Measurements from ENCODE around the gene UIMC1.
A peak's percentile ranks its signal among the peaks of the same experiment; 100 is the strongest.
"Not testable (repeated sequence)": the region's sequence is repeated elsewhere in the genome, so short reads cannot be mapped to it uniquely, and the experiment has no call there.

Gene UIMC1

DNA sequence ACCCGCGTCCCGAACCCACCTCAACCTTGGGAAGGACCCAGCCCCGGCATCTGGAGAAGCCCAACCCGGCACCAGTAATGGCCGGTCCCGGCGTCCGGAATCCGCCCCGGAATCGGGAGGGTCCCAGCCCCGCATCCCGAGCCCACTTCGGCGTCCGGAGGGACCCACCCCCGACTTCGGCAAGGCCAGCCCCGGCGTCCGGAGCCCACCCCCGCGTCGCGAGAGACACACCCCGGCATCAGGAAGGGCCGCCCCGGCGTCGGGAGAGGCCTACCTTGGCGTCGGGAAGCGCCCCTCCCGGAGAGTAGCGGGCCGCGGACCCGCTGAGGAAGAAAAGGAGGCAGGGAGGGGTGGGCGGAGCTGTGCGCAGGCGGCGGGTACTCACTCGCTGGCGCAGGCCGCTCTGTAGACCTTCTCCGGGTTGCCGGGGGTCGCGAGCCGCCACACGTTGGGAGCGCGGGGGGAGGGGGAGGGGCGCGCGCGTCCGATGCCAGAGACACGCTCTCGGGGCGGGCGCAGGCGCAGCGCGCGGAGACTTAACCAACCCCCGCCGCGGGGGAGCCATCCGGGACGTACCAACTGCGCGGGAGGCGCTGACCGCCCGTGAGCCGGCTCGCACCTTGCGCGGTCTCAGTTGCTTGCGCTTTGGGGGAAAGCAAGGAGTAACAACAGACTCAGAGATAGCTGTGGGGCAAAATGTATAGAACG lies at the start of gene UIMC1:
Gene UIMC1 (minus strand): TSS at position 515 of the 708 bp plus-strand sequence. CDS start 24,164 bp downstream, outside the sequence.
- peak; percentile 78 for DNase-seq

DNA sequence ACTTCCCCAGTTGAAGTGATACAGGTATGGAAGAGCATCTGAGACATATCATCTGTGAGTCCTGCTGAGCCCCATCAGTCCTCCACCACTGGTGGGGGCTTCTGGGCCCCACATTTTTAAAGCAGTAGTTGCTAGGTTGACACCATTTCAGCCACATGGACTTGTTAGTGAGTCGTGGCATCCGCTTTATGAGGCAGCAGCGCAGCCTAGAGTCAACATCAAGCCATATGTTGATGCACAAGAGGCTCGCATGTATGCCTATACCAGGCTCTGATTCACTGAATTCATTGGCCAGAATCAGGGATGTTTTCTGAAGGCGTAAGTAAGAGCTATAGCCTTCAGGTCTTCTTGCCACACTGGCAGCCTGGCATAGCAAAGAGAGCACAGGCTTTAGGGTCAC lies 42.7 kb upstream of the UIMC1 start:
- no peak for DNase-seq

DNA sequence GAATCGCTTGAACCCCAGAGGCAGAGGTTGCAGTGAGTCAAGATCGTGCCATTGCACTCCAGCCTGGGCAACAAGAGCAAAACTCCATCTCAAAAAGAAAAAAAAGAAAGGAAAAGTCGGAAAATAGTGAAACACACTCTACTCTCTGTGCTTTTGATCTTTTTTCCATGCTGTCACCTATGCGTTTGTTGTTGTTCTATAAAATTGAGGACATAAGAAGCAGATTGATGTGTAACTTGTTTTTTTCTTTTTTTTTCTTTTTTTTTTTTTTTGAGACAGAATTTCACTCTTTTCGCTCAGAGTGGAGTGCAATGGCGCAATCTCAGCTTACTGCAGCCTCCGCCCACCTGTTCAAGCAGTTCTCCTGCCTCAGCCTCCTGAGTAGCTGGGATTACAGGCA lies 42.0 kb upstream of the UIMC1 start:
- DNase-seq: not testable (repeated sequence)

DNA sequence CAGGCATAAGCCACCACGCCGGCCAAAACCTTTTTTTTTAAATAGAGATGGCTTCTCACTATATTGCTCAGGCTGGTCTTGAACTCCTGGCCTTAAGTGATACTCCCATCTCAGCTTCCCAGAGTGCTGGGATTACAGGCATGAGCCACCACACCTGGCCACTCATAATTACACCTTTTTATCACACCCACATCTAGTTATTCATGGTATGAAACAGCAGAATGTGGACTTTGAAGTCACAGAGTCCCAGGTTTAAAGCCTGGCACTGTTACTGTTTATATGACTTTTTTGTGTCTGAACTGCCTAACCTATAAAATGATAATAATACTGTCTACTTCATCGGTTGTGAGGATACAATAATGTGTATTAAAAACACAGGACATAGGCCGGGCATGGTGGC lies 39.1 kb upstream of the UIMC1 start:
- DNase-seq: no peak

DNA sequence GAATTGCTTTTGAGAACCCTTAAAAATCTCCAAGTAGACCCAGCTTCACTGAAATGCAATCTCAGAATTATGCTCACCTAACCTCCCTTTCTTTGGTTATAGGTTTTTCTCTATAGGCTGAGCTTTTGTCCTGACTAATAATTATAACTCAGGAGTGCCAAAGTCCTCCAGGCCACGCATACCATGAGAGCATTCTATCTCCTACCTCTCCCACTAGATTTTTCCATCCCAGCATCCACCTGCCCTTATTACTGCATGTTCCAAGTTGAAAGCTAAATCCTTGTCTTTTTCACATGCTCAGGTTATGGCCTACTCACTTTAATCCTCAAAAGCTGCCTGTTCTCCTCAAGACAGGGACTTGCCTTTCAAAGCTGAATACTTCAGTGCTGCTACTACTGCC lies 38.1 kb upstream of the UIMC1 start:
- DNase-seq: no peak

DNA sequence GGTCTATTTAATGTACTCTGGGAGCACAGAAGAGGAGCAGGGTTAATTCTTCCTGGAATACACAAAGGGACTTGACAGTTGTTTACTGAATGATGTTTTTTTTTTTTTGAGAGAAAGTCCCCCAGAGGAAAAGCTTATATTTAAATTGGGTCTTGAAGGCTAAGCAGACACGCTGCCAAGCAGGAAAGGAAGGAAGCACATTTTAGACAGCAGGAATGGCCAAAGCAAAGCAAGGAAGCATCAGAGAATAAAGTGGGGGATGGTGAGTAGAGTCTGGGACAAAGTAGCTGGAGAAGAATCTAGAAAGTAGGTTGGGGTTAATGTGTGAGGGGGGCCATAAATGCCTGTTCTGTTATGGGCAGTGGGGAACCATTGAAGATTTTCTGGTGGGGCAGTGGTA lies 37.4 kb upstream of the UIMC1 start:
- DNase-seq: no peak

DNA sequence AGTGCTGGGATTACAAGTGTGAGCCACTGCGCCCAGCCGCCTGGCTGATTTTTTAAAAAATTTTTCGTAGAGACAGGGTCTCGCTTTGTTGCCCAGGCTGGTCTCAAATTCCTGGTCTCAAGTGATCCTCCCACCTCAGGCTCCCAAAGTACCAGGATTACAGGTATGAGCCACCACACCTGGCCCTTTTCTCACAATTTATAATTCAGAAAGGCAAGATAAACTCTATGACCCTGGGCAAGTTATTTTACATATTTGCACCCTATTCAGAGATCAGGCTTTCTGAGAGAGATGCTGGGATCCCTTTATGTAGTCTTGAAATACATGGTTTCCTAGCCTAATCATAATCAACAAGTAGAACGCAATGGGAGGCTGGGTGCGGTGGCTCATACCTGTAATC lies 36.5 kb upstream of the UIMC1 start:
- no peak for DNase-seq

DNA sequence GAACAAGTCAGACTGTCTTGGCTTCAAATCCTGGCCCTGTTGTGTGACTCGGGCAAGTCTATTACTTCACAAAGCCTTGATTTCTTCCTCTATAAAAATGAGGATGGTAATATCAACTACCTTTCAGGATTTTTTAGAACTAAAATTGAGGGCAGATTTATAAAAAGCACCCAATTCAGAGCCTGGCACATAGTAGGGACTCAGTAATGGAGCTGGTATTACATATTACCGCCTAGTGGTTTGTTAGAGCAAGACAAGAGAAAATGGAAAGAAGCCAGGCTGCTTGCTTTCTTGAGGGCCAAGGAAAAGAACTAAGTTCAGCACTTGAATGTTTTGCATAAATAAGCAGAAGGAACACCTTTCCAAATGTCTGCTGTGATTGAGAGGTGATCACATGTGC lies 35.4 kb upstream of the UIMC1 start:
- no peak for DNase-seq

DNA sequence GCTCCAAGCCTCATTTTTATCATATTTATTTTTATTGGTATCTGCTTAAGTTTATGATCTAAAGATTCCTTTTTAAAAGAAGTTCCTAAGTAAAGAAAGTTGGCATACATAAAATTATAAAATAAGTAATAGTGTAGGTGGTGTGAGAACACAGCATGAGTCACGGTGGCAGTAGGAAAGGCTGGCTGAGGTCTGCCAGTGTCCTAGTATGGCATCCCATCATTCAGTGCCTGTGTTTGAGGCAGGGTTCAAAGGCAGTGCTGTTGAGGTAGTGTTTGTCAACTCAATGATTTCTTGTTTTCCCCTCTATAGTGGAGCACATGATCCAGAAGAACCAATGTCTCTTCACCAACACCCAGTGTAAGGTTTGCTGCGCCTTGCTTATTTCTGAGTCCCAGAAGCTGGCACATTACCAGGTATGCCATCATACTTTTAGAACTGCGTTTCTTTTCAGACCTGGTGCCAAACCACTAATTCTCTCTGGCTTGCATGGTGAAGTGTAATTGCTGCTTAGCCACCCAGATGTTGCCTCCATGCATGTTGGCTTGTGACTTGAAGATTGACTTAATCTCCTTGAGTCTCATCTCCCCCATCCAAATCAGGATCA lies 34.3 kb upstream of the UIMC1 start:
- no peak for DNase-seq

DNA sequence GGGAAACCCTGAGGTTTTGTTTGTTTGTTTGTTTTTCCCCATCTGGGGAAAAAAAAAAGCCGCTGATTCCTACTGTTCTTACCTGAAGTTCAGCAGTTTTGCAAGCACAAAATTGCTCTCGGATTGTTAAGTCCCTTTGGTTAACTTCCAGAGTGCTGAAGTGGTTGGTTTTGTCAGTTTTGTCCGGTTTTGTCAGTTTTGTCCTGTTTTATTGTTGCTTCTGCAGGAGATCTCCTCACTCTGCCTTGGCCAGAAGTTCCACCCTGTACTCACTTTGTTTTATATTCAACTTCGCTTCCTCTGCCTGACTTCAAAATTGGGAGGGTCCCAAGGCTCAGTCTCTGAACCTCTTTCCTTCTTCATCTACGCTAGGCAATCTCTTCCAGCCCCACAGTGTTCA lies 30.3 kb upstream of the UIMC1 start:
- no peak for DNase-seq

DNA sequence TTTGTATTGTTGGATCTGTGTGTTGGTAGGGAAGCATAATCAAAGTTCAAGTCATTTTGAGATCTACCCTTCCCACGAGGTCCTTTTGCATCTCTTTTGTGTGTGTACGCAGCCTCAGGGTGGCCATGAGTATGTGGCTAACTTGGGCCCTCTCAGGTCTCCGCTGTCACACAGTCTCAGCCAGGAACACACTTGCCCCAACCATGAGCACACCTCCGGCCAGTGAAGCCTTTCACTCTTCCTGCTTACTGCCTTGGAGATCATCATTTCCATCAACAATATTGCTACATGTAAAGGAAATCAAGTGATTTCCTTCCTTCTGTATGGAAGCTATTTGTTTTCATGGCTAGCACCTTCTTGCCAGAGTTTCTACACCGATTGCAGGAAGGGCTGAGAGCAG lies 29.9 kb upstream of the UIMC1 start:
- DNase-seq: no peak

DNA sequence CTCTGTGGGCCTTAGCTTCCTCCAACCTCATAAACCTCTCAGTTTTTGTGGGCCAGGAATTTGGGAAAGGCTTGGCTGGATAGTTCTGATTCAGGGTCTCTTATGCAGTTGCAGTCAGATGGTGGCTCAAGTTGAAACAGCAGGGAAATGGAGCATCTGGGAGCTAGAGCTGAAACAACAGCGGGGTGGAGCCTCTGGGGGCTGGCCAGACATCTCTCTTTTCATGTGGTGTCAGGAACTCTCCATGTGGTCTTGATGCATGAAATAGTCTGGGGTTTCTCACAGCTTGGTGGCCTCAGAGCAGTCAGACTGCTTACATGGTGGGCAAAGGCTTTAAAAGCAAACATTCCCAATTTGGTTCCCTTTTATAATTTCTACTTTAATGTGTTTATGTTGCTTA lies 29.4 kb upstream of the UIMC1 start:
- DNase-seq: no peak

DNA sequence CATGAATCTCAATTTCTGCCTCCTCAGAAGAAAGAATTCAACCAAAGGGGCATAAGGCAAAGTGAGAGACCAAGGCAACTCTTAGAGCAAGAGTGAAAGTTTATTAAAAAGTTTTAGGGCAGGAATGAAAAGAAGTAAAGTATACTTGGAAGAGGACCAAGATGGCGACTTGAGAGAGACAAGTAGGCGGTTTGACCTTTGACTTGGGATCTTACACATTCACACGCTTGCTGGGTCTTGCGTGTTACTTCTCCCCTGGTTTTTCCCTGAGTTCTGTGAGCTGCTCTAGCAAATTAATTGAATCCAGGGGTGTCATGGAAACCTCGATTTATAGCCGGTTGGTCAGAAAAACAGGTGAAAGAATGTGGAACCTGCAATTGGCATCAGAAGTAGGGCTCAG lies 22.9 kb upstream of the UIMC1 start:
- DNase-seq: no peak

DNA sequence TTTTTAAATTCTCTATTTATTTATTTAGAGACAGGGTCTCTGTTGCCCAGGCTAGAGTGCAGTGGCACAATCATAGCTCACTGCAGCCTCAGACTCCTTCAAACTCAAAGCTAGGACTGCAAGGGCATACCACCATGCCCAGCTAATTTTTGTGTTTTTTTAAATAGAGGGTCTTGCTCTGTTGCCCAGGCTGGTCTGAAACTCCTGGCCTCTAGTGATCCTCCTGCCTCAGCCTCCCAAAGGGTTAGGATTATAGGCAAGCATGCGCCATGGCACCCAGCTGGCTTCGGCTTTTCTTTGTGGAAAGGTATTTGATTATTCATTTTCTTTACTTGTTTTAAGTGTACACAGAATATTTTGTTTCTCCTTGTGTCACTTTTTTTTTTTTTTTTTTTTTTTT lies 21.1 kb upstream of the UIMC1 start:
- no peak for DNase-seq

DNA sequence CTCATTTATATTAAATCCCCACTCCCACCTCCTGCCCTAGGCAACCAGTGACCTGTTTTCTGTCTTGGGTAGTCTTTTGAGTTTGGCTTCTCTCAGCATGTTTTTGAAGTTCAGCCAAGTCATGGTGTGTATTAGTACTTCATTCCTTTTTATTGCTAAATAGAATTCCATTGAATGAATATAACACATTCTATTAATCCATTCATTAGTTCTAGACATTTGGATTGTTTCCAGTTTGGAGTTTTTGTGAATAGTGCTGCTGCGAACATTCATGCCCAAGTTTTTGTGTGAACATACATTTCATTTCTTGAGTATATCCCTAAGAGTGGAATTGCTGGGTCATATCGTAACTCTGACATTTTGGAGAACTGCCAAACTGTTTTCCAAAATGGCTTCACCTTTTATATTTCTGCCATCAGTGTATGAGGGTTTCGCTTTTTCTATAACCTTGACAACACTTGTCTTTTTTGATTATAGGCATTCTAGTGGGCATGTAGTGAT lies 18.6 kb upstream of the UIMC1 start:
- DNase-seq: no peak

DNA sequence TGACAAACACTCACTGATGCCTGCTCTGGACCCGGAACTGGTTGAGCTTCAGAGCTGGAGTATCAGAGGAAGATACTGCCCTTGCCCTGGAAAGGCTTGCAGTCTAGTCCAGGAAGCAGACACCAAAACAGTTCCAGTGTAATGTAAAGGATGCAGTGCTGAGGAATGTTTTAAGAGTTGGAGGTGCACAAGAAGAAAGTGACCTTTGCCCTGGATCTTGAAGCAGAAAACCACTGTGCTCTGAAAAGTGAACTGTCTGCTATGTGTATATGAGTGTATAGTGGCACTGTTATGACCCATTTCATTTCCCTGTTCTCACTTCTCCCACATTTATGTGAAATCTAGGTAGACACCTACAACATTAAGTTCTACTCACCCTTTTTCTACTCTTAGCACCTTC lies 18.0 kb upstream of the UIMC1 start:
- no peak for DNase-seq

DNA sequence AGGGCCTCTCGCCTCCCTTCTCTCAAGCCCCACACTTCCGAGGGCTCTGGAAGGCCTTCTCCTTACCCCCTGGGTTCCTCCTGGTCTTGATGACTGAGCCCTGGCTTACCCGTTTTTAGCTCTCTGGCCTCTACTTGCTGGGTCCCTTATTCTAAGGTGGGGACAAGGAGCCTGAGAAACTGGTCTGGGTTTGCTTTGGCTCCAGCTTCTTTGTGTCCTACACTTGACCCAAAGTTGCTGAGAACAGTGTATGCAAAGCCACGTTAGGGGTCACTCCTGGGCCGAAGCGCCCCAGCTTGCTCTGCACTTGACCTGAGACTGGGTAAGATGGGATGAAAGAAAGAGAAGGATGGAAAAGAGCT lies 16.7 kb upstream of the UIMC1 start:
- DNase-seq: no peak

DNA sequence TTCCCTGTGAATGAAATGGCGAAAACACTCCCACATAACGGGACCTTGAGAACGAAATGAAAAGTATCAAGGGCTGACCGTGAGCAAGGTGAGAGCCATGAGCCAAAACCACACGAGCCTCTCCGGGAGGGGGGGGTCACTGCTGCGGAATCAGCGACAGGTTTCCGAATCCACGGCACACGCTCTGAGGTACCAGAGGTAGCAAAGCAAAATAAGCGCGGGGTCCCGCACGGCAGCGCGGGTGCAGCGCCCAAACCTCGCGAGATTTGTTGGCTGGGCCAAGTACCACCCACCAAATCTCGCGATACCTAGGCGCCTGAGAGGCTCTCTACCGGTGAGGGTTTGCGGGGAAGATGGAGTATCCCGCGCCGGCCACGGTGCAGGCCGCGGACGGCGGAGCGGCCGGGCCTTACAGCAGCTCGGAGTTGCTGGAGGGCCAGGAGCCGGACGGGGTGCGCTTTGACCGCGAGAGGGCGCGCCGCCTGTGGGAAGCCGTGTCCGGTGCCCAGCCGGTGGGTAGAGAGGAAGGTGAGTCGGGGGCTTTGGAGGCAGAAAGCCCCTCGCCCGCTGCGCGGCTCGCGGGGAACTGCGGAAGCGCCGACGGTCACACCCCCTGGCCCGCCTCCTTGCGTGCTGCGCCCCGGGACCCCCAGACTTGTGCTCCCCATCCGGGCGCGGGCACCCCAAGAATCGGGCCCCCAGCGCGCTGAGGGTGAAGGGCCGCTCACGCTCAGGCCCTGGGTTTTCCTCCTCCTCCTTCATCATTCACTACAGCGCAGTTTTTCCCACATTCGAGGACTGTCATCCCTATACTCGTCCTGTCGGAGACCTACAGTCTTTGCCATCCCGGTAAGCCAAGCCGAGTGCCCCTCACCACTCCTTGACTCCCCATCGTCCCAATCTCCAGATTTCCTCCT lies 16.1 kb upstream of the UIMC1 start, which contains the start of gene ZNF346:
Gene ZNF346 (plus strand): TSS at position 311 of the 917 bp plus-strand sequence. CDS start 43 bp downstream, at position 354.
- DNase-seq: no peak

DNA sequence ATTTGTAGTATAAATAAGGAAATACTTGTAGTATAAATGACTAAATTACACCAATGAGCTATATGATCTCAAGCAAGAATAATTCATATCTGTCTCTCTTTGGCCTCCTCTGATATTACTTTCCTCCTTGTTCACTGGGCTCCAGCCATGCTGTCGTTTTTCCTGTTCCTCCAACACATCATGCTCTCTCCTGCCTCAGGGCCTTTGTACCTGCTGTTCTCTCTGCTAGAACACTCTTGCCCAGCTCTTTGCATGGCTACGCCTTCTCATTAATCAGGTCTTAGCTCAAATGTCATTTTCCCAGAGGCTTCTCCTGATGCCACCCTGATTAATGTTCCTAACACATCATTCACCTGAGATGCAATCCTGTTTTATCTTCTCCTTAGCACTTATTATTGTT lies 13.5 kb upstream of the UIMC1 start:
- no peak for DNase-seq

DNA sequence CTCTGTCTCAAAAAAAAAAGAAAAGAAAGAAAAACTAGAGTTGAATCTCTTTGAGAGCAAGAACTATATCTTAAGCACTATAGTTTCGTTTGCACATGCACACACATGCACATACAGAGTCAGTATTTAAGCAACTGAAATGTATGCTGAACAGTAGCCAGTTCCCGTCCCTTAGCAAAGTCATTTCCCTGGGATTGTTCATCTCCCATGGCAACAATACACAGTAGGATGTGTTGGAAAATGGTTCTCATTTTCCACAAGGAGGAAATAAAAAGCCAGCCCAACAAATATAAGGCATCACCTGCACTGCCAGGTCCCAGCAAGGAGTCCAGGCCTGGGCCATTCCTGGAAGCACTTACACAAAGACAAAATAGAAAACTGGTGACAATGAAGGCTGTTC lies 11.8 kb upstream of the UIMC1 start:
- no peak for DNase-seq

DNA sequence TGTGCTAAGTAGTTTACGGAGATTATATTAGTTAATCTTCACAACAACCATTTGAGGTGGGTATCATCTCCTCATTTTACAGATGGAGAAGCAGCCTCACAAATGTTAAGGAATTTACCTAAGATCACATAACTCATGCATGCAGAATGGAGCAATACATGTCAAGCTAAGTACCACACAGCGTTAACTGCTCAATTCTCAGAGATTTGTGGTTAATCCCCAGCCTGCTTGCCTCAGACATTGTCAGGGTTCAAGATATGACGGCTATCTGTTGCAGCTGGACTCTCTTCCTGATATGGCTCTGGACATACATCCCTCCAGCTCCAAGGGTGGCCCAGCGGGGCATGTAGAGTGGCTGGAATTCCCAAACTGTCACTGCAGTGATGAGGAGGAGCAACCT lies 8.6 kb upstream of the UIMC1 start:
- no peak for DNase-seq

DNA sequence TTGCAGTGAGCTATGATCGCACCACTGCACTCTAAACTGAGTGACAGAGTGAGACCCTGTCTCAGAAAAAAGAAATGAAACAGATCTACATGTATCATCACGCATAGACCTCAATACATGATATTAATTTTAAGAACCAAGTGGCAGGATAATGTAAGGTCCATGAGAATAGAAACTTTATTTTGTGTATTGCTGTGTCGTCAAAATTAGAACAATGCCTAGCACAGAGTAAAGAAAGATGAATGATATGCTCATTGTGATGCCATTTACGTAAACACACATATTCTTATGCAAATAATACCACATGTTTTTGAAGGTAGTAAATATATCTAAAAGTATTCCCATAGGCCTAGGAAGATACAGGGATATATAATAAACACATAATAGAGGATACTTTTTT lies 3.6 kb upstream of the UIMC1 start:
- no peak for DNase-seq

DNA sequence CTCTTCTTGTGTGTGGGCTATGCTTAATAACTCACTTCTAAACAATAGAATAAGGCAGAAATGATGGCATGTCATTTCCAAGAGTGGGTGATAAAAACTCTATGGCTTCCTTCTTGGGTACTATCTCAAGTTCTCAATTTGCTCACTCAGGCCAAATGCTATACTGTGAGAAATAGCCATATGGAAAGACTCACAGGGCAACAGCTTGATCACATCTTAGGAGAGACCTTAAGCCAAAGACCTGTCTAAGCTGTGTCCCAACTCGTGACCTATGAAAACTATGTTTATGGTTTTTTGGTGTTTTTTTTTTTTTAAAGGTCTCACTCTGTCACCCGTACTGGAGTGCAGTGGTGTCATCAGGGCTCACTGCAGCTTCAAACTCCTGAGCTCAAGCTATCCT lies 2.1 kb upstream of the UIMC1 start:
- no peak for DNase-seq
